K562 (cell line): ENCODE measurements around the gene MALAT1. TPM values are rescaled to one million over a fixed set of nuclear protein-coding genes. Genes with fewer than 3 reads are reported as not detected.

Source experiments
- ARID1B ChIP-seq: fragments of 450-650 bp; IDR thresholded peaks from 2 replicates; pipeline ENCODE4 v1.6.1; 2016; ENCODE audit warnings: antibody characterized with exemption, mild to moderate bottlenecking, inconsistent platforms
- BCLAF1 ChIP-seq, 2 experiments: fragments of 450-650 bp in 1 of 2; IDR thresholded peaks; 2 replicates each; pipeline ENCODE4 v1.6.1; 2011 to 2017; ENCODE audit warnings: low read depth in 2 of 2, antibody characterized with exemption in 1 of 2, borderline replicate concordance in 1 of 2, low read length in 1 of 2, mild to moderate bottlenecking in 1 of 2, mixed read lengths in 1 of 2; ENCODE audit not compliant: control insufficient read depth in 1 of 2
- CBX5 ChIP-seq: IDR thresholded peaks from 2 replicates; pipeline ENCODE4 v1.6.1; 2014; ENCODE audit warnings: low read depth, borderline replicate concordance
- CGGBP1 ChIP-seq: fragments of 250-450 bp; sonication (Bioruptor Pico); IDR thresholded peaks from 2 replicates; pipeline ENCODE4 v1.9.0; 2021; ENCODE audit warnings: mild to moderate bottlenecking
- HMG20B ChIP-seq: fragments of 250-450 bp; sonication (Bioruptor Pico); IDR thresholded peaks from 2 replicates; pipeline ENCODE4 v1.5.0; 2021; ENCODE audit warnings: mild to moderate bottlenecking
- HNRNPH1 ChIP-seq: fragments of 200-400 bp; formaldehyde crosslinking; optimal IDR thresholded peaks from 2 replicates; pipeline ENCODE3; 2017; ENCODE audit warnings: low read depth, mild to moderate bottlenecking, low read length, moderate library complexity
- HNRNPK ChIP-seq: fragments of 200-400 bp; formaldehyde crosslinking; IDR thresholded peaks from one replicate; pipeline ENCODE4 v1.6.1; 2018; ENCODE audit warnings: mild to moderate bottlenecking, low read depth, low read length; ENCODE audit not compliant: poor library complexity, severe bottlenecking
- TBL1XR1 ChIP-seq, 2 experiments: IDR thresholded peaks; 2 replicates each; pipeline ENCODE4 v1.6.1; 2012; ENCODE audit warnings: improper control_type of control experiment in 2 of 2, low read length in 2 of 2, mild to moderate bottlenecking in 1 of 2
- TBP ChIP-seq: optimal IDR thresholded peaks from 2 replicates; pipeline ENCODE3; 2011; ENCODE audit warnings: low read depth, low read length, improper control_type of control experiment
- THRA ChIP-seq: fragments of 450-650 bp; IDR thresholded peaks from 2 replicates; pipeline ENCODE4 v1.6.1; 2017; ENCODE audit warnings: mild to moderate bottlenecking, moderate library complexity
- ZKSCAN1 ChIP-seq: fragments of 150-350 bp; IDR thresholded peaks from 2 replicates; pipeline ENCODE4 v1.6.1; 2016; ENCODE audit warnings: low read depth, low read length
- ZNF232 ChIP-seq: sonication (generic); formaldehyde crosslinking; IDR thresholded peaks from 2 replicates; pipeline ENCODE4 v1.8.0; 2022; ENCODE audit warnings: mild to moderate bottlenecking, missing genetic modification reagents
- ZNF57 ChIP-seq: fragments of 450-650 bp; formaldehyde crosslinking; IDR thresholded peaks from 2 replicates; pipeline ENCODE4 v1.4.0; 2020; ENCODE audit warnings: mild to moderate bottlenecking, moderate library complexity
- ZNF695 ChIP-seq: fragments of 450-650 bp; formaldehyde crosslinking; IDR thresholded peaks from 2 replicates; pipeline ENCODE4 v1.4.0; 2020; ENCODE audit warnings: mild to moderate bottlenecking, moderate library complexity
- ZNF77 ChIP-seq: fragments of 250-450 bp; sonication (Bioruptor Pico); IDR thresholded peaks from 2 replicates; pipeline ENCODE4 v1.5.0; 2020
- ZNF778 ChIP-seq: fragments of 450-650 bp; formaldehyde crosslinking; IDR thresholded peaks from 2 replicates; pipeline ENCODE4 v1.4.0; 2020; ENCODE audit warnings: mild to moderate bottlenecking, moderate library complexity
- polyA plus RNA-seq, 8 experiments: library from polyadenylated mRNA; depleted of rRNA in 4 of 8; stranded (reverse) in 5 of 8; unstranded in 3 of 8; fragments of >200 nt; fragmentation: Nextera tagmentation in 2 of 8; fragmentation: Illumina TruSeq in 1 of 8; extraction: Ambion mirVana in 2 of 8; extraction: Trizol in 1 of 8; gene quantifications; 2 replicates each; pipeline versions ENCODE4 v1.2.1 to v1.2.3, GENCODE V29; 2011 to 2014; ENCODE audit warnings: inconsistent platforms in 1 of 8, missing spikeins in 1 of 8
- total RNA-seq, 7 experiments: library from RNA; depleted of rRNA in 6 of 7; stranded (reverse); fragments of >200 nt in 6 of 7; fragmentation: Illumina TruSeq in 2 of 7; extraction: Trizol in 2 of 7; gene quantifications; 2 replicates each; pipeline versions ENCODE4 v1.2.1 to v1.2.3, GENCODE V29; 2011 to 2021; ENCODE audit warnings: low replicate concordance in 1 of 7
- TF ChIP-seq, protein P1 (sequence below), 2 experiments: fragments of 450-650 bp; IDR thresholded peaks; 2 replicates each; pipeline ENCODE4 v1.6.1; 2018; ENCODE audit warnings: mild to moderate bottlenecking in 2 of 2, low read depth in 1 of 2; ENCODE audit not compliant: partially characterized antibody in 2 of 2
- TF ChIP-seq, protein P2 (sequence below): sonication (generic); formaldehyde crosslinking; IDR thresholded peaks from 2 replicates; pipeline ENCODE4 v1.9.0; 2022; ENCODE audit warnings: mild to moderate bottlenecking, missing genetic modification reagents

Gene MALAT1
- total and polyA plus RNA-seq, 9 of the 15 experiments (the other 6 are each of a cell fraction or from before 2014, with no cell fraction given): 363 to 8,715 (median 2,351) TPM

- TF ChIP-seq BCLAF1 (IDR thresholded peaks at IDR 0.05; ENCODE audit: borderline replicate concordance in 1 of 2, control insufficient read depth in 1 of 2, low read depth in 2 of 2, low read length in 1 of 2) (peak; percentile 81 to 88), CBX5 (no peak), CGGBP1 (peak; percentile 99), TBL1XR1 (IDR thresholded peaks at IDR 0.05; ENCODE audit: low read length in 2 of 2) (peak; percentile 85 to 86), ZNF695 (CRISPR knock-in tag) (no peak), ZKSCAN1 (peak; percentile 15; the same call in 1 of the 2 replicates), HNRNPK (peak; percentile 19), ZNF232 (CRISPR knock-in tag) (no peak), TBP (no peak), HMG20B (peak; percentile 35; the same call in 1 of the 2 replicates), ARID1B (0 out of 2 replicates have a peak, but pooled peaks have one; percentile 1), ZNF778 (CRISPR knock-in tag) (no peak), THRA (no peak), ZNF77 (CRISPR knock-in tag) (0 out of 2 replicates have a peak, but pooled peaks have one; percentile 66), HNRNPH1 (peak; percentile 55), ZNF57 (CRISPR knock-in tag) (peak; percentile 87)
- TF ChIP-seq, protein P1, sequence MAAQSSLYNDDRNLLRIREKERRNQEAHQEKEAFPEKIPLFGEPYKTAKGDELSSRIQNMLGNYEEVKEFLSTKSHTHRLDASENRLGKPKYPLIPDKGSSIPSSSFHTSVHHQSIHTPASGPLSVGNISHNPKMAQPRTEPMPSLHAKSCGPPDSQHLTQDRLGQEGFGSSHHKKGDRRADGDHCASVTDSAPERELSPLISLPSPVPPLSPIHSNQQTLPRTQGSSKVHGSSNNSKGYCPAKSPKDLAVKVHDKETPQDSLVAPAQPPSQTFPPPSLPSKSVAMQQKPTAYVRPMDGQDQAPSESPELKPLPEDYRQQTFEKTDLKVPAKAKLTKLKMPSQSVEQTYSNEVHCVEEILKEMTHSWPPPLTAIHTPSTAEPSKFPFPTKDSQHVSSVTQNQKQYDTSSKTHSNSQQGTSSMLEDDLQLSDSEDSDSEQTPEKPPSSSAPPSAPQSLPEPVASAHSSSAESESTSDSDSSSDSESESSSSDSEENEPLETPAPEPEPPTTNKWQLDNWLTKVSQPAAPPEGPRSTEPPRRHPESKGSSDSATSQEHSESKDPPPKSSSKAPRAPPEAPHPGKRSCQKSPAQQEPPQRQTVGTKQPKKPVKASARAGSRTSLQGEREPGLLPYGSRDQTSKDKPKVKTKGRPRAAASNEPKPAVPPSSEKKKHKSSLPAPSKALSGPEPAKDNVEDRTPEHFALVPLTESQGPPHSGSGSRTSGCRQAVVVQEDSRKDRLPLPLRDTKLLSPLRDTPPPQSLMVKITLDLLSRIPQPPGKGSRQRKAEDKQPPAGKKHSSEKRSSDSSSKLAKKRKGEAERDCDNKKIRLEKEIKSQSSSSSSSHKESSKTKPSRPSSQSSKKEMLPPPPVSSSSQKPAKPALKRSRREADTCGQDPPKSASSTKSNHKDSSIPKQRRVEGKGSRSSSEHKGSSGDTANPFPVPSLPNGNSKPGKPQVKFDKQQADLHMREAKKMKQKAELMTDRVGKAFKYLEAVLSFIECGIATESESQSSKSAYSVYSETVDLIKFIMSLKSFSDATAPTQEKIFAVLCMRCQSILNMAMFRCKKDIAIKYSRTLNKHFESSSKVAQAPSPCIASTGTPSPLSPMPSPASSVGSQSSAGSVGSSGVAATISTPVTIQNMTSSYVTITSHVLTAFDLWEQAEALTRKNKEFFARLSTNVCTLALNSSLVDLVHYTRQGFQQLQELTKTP (IDR thresholded peaks at IDR 0.05; ENCODE audit: low read depth in 1 of 2, partially characterized antibody in 2 of 2): peak; percentile 60 to 74
- TF ChIP-seq, protein P2, sequence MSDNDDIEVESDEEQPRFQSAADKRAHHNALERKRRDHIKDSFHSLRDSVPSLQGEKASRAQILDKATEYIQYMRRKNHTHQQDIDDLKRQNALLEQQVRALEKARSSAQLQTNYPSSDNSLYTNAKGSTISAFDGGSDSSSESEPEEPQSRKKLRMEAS (CRISPR knock-in tag): no peak
Measured at GRCh38 chr11:65503949-65504673, 5.3 kb downstream of the MALAT1 start (continued).
